Activated naive CD4-positive, alpha-beta T cell treated with anti-CD3 and anti-CD28 coated beads, Interleukin-2, amount 50 U/mL, for 72 hours (primary cell): Measurements from ENCODE around the gene NFATC2. TPM values are rescaled to one million over a fixed set of nuclear protein-coding genes. Genes with fewer than 3 reads are reported as not detected.

ENCODE experiments used
- ATAC-seq, 2 donors: fragments of 150-1000 bp; cut with Tn5 transposase; 2 replicates each; pipeline ENCODE4 v1.10.0; 2021; ENCODE audit warnings: mild to moderate bottlenecking in 2 of 2, moderate library complexity in 2 of 2
- DNase-seq, 2 donors: peaks; one replicate each; pipeline ENCODE4 v3.0.0; 2021 to 2022; ENCODE audit warnings: low spot score in 2 of 2
- H3K27ac Mint-ChIP-seq, 2 donors: one replicate each; pipeline ENCODE4 v1.8.0; 2022; ENCODE audit warnings: mild to moderate bottlenecking in 2 of 2, mixed read lengths in 2 of 2
- H3K36me3 Mint-ChIP-seq, 2 donors: one replicate each; pipeline ENCODE4 v1.8.0; 2022; ENCODE audit warnings: mixed read lengths in 2 of 2
- H3K9me3 Mint-ChIP-seq, 2 donors: one replicate each; pipeline ENCODE4 v1.8.0; 2022; ENCODE audit warnings: mixed read lengths in 2 of 2
- total RNA-seq, 2 donors: library from RNA; stranded (reverse); gene quantifications; one replicate each; pipeline ENCODE4 v1.2.3, GENCODE V29; 2022

NFATC2 gene
- total RNA-seq, 2 donors from 2014 or later = 29.9 to 39.4 TPM

DNA sequence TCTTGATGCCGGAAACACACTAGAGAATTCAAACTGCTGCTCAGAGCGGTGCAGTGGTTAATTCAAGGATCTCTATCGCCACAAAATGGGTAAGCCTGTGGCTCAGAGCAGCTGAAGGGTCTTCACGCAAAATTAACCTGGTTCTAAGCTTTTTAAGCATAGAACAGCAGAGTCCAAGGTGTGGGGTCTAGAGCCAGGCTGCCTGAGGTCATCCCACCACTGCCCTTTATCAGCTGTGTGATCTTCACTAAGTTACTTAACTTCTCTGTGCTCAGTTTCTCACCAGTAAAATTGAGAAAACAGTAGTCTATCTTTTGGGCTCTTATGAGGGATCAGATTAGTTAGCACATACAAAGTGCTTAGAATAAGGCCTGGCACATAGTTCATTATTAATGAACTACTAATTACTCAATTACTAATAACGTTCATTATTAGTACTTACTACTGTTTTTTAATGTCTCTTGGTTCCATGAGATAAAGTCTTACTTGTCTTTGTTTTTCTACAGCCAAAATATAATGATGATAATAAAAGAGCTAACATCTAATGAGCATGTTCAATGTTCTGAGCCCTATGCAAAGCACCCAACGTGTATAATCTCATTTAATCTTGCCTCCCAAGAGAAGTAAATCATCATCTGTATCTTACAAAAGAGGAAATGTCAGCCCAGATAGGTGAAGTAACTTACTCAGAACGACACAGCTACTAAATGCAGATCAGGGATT lies 92.9 kb downstream of the NFATC2 start:
- Mint-ChIP-seq H3K9me3 (no peaks in the 10 kb centered on the region), H3K36me3 (peaks cover 36 to 60% of the 10 kb centered on the region in 2 donors), H3K27ac (peak overlapping the region in 1 of 2 donors; percentile 61)
- DNase-seq = no peak
- no peak for ATAC-seq

GRCh38 chr20:51447765-51448148 lies 94.8 kb downstream of the NFATC2 start:
- peaks cover 23 to 52% of the 10 kb centered on the region in 2 donors for H3K36me3 Mint-ChIP-seq
- ATAC-seq = no peak
- no peaks in the 10 kb centered on the region for H3K9me3 Mint-ChIP-seq
- no peak for DNase-seq
- no peak overlapping the region for H3K27ac Mint-ChIP-seq

DNA sequence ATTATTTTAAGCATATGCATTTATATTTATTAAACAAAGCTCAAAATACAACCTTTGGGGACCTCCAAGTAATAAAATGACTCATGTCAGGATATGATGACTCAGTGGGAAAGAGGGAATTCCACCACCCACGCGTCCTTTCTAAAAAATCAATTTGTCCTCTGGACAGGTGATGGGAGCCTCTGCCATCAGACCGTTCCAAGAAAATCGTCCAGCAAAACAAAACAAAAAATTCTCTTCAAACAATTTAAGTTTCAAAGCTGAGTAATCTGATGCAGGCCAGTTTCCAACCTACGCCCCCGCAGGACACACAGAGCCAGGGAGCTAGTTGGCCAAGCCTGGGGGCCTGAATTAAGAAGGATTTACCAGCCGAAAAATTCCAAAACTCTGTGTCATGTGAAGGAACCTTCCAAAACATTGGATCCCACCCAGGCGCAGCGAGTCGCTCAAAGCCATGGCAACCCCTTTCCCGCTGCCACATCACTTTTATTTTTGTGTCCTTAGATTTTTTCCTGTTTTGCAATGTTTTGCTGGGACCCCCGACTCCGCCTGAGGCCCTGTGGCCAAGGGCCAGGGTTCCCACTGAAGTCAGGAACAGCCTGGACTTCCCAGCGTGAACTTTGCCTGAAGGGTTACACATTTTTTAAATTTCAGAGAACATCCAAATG lies 95.3 kb downstream of the NFATC2 start:
- no peaks in the 10 kb centered on the region for H3K9me3 Mint-ChIP-seq
- H3K27ac Mint-ChIP-seq = no peak overlapping the region
- ATAC-seq (no peak), DNase-seq (no peak)
- H3K36me3 Mint-ChIP-seq = peaks cover 18 to 47% of the 10 kb centered on the region in 2 donors

- Mint-ChIP-seq H3K27ac (peak overlapping the region; percentile 26 to 60), H3K9me3 (no peaks in the 10 kb centered on the region), H3K36me3 (peaks cover 16 to 42% of the 10 kb centered on the region in 2 donors)
- peak in 1 of 2 donors; percentile 29 for ATAC-seq
- no peak for DNase-seq
These were observed 95.9 kb downstream of the NFATC2 start for GRCh38 chr20:51446656-51447055.

GRCh38 chr20:51446230-51446629 lies 96.3 kb downstream of the NFATC2 start:
- Mint-ChIP-seq H3K27ac (peak overlapping the region; percentile 26 to 60), H3K9me3 (no peaks in the 10 kb centered on the region), H3K36me3 (peaks cover 16 to 42% of the 10 kb centered on the region in 2 donors)
- DNase-seq = no peak
- peak in 1 of 2 donors; percentile 41 for ATAC-seq

DNA sequence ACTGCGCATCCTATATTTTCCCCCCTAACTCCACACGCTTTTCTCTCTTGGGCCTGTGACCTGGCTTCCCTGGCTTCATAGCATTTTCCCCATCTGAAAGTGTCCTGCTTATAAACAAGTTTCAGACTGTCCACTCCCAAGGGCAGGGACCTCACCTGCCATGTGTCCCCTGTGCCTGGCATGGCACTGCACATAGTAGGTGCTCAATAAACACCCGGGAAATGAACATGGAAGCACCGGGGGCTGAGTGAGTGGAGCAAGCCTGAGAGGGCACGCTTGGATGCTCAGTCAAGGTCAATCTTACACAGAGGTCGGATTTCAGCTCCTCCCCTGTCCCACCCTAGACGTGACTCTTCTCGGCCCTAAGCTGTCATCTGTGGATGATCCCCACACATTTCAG lies 96.9 kb downstream of the NFATC2 start:
- peak in 1 of 2 donors; percentile 11 for ATAC-seq
- no peaks in the 10 kb centered on the region for H3K9me3 Mint-ChIP-seq
- DNase-seq = no peak
- H3K36me3 Mint-ChIP-seq = peaks cover 16 to 42% of the 10 kb centered on the region in 2 donors
- peak overlapping the region; percentile 36 to 53 for H3K27ac Mint-ChIP-seq

- ATAC-seq = no peak
- DNase-seq = no peak
- peak overlapping the region; percentile 53 to 93 for H3K27ac Mint-ChIP-seq
- no peaks in the 10 kb centered on the region for H3K9me3 Mint-ChIP-seq
- H3K36me3 Mint-ChIP-seq = peaks cover 16 to 42% of the 10 kb centered on the region in 2 donors
These were observed 97.5 kb downstream of the NFATC2 start for GRCh38 chr20:51444922-51445438.

DNA sequence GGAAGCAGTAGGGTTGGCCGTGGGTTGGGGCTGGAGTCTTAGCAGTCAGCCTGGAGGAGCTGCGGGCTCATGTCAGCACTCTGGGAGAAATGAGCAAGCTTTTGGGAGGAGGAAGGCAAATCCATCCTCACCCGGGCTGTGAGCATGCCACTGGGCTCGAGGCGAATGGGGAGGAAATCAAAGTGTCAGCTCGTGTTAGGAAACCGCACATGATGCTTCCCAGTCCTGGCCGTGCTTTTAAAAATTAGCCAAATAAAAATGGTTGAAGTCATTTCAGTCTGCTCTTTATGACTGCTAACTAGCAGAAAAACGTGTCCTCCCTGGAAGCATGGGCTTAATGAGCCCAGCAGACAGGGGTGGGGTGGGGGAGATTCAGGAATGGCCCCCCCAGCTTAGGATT lies 98.1 kb downstream of the NFATC2 start:
- peak overlapping the region in 1 of 2 donors; percentile 36 for H3K27ac Mint-ChIP-seq
- ATAC-seq (no peak), DNase-seq (no peak)
- no peaks in the 10 kb centered on the region for H3K9me3 Mint-ChIP-seq
- peaks cover 16 to 47% of the 10 kb centered on the region in 2 donors for H3K36me3 Mint-ChIP-seq

DNA sequence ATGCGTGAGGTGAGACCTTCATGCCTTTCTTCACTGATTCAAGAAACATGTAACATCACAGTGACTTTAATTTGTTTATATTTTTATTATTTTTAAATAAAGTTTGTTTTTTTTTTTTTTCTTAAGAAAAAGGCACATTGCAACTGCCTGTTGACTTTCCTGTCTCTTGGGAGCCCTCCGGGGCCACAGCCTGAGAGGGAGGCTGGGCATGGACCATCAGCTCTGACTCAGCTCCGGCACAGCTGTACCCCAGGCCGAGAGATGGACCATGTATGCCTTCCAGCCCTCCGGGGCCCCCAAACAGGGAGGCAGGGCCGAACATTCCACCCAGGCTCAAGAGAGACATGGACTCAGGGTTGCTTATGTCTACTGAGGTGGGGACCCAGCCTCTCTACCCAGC lies 99.9 kb downstream of the NFATC2 start:
- peaks cover 11 to 49% of the 10 kb centered on the region in 2 donors for H3K36me3 Mint-ChIP-seq
- peak overlapping the region in 1 of 2 donors; percentile 30 for H3K27ac Mint-ChIP-seq
- no peaks in the 10 kb centered on the region for H3K9me3 Mint-ChIP-seq
- DNase-seq (no peak), ATAC-seq (no peak)

- Mint-ChIP-seq H3K27ac (no peak overlapping the region), H3K9me3 (no peaks in the 10 kb centered on the region), H3K36me3 (peaks cover 5 to 41% of the 10 kb centered on the region in 2 donors)
- ATAC-seq = no peak
- no peak for DNase-seq
These were observed 101.9 kb downstream of the NFATC2 start for GRCh38 chr20:51440589-51440988.

DNA sequence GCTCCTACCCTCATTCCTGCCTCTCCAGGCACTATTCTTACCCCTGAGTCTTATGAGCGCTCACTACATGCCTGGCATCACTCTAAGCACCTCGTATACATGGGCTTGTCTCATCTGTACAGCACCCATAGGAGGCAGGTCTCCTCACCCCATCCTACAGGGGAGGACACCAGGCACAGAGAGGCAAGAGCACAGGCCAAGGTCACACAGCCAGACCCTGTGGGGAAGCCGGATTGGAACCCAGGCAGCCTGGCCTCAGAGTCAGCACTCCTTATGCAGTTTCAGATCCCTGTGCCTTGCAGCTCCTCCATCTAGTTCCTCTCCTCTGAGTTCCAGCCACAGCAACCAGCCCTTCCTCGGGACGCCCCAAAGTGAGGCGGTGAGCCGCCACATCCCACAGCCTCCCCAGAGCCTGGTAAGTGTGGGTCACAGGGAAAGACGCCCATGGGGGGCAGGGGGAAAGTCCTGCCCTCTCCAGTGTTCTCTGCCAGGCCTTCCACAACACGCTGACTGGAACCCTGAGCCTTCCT lies 103.3 kb downstream of the NFATC2 start:
- ATAC-seq (no peak), DNase-seq (no peak)
- Mint-ChIP-seq H3K9me3 (no peaks in the 10 kb centered on the region), H3K36me3 (peaks cover 12 to 37% of the 10 kb centered on the region in 2 donors), H3K27ac (peak overlapping the region in 1 of 2 donors; percentile 56)

DNA sequence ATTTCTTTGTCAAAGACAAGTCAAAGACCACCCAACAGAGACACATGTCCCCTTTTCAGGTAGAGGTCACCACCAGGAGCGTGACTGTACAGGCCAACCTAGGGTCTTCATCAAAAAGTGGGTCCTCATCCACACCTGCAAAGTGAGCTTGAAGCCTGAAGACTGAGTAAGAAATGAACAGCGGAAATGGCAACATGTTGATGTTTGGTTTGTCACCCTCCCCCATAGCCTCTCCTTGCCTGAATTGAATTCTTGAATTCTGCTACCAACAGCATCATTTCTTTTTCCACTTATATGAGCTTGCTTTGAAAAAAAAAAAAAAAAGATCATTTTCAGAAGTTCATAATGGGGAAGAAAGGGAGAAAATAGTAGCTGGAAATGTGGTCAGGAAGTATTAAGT lies 104.4 kb downstream of the NFATC2 start:
- H3K9me3 Mint-ChIP-seq = no peaks in the 10 kb centered on the region
- ATAC-seq (no peak), DNase-seq (no peak)
- peaks cover 18 to 36% of the 10 kb centered on the region in 2 donors for H3K36me3 Mint-ChIP-seq
- H3K27ac Mint-ChIP-seq = peak overlapping the region in 1 of 2 donors; percentile 13

- Mint-ChIP-seq H3K27ac (peak overlapping the region; percentile 13 to 35), H3K9me3 (no peaks in the 10 kb centered on the region), H3K36me3 (peaks cover 19 to 40% of the 10 kb centered on the region in 2 donors)
- DNase-seq (no peak), ATAC-seq (peak; percentile 31 to 49)
These were observed 105.2 kb downstream of the NFATC2 start for GRCh38 chr20:51437182-51437924.

DNA sequence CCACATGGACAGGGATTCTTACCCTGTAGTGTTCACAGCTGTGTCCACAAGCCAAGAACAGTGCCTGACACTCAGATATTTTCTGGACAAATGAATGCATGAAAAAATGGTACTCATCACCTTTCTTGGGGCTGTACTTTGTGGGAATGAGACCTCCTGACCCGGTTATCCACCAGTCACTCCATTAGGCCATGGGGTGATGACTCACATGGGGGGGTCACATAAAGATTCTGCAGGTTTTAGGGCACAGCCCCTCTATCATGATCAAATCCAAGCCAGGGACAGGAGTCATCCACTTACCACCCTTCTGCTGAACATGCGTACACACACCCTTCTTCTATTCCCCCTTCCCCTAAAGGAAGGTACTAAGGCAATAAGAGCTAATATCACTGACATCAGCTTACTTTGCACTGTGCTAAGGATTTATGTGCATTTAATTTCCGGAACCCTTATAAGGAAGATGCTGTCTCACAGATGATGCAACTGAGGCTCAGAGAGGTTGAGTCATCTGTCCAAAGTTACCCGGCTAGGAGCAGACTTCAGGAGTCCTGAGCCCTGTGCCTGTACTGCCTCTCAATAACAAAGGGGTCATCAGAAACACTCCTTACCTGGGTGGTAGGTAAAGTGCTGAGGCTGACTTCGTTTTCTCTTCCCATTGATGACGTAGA lies 107.8 kb downstream of the NFATC2 start:
- Mint-ChIP-seq H3K9me3 (no peaks in the 10 kb centered on the region), H3K36me3 (peaks cover 19 to 43% of the 10 kb centered on the region in 2 donors), H3K27ac (peak overlapping the region in 1 of 2 donors; percentile 47)
- ATAC-seq = no peak
- DNase-seq = no peak

- ATAC-seq (no peak), DNase-seq (no peak)
- Mint-ChIP-seq H3K27ac (peak overlapping the region in 1 of 2 donors; percentile 47), H3K9me3 (no peaks in the 10 kb centered on the region), H3K36me3 (peaks cover 24 to 36% of the 10 kb centered on the region in 2 donors)
These were observed 108.5 kb downstream of the NFATC2 start for GRCh38 chr20:51434026-51434425.

DNA sequence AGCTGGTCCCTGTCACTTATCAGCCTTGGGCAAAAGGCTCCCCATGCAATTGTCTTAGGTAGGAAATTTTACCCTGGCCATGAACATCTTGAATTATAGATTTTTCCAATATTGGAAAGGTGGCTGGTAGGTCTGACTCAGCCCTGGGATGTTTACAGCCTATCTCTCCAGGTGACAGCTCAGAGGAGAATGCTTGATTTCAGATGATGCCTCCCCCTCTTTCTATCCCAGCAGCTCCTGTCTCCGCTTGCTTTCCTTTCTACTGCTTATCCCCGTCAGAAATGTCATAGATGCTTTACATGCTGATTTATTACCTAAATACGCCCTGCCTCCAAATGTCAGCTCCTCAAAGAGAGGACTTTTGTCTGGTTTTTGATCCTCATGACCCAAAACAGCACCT lies 109.6 kb downstream of the NFATC2 start:
- Mint-ChIP-seq H3K9me3 (no peaks in the 10 kb centered on the region), H3K36me3 (peaks cover 22 to 26% of the 10 kb centered on the region in 2 donors), H3K27ac (no peak overlapping the region)
- no peak for DNase-seq
- no peak for ATAC-seq
